GM12875 (cell line): Measurements from ENCODE around the gene TTLL11.

Experiments used
- H3K4me3 ChIP-seq: one replicate; pipeline ENCODE4 v1.5.1; 2011; ENCODE audit warnings: low read depth, low read length, control low read depth
- TF ChIP-seq, protein P1 (sequence below): IDR thresholded peaks from 2 replicates; pipeline ENCODE4 v1.5.1; 2011; ENCODE audit warnings: low read depth, mild to moderate bottlenecking, control low read depth, inconsistent platforms, low read length, moderate library complexity, borderline replicate concordance; ENCODE audit not compliant: insufficient read depth

Gene TTLL11

DNA sequence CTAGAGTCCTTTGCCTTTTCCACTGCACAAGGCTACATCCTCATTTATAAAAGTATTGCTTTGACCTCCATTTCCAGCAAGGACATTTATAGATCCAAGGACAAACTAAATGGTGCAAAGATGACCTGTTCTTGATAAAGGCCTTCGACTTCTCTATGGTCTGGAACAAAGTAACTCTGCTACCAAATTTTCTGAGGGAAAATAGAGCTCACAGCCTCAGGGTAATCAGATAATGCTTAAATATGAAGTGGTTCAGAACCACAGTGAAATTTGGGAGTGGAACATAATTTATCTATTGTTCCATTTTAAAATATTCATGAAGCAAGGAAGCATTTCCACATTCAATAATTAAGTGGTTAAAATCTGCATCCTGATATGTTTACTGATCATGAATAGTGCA, 137.5 kb downstream of the TTLL11 start:
- H3K4me3 ChIP-seq, result no peak overlapping the region
- TF ChIP-seq, protein P1, sequence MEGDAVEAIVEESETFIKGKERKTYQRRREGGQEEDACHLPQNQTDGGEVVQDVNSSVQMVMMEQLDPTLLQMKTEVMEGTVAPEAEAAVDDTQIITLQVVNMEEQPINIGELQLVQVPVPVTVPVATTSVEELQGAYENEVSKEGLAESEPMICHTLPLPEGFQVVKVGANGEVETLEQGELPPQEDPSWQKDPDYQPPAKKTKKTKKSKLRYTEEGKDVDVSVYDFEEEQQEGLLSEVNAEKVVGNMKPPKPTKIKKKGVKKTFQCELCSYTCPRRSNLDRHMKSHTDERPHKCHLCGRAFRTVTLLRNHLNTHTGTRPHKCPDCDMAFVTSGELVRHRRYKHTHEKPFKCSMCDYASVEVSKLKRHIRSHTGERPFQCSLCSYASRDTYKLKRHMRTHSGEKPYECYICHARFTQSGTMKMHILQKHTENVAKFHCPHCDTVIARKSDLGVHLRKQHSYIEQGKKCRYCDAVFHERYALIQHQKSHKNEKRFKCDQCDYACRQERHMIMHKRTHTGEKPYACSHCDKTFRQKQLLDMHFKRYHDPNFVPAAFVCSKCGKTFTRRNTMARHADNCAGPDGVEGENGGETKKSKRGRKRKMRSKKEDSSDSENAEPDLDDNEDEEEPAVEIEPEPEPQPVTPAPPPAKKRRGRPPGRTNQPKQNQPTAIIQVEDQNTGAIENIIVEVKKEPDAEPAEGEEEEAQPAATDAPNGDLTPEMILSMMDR, result no peak

- TF ChIP-seq, protein P1, result no peak
- H3K4me3 ChIP-seq, result no peak overlapping the region
Observed at GRCh38 chr9:121954477-121955140, 138.5 kb downstream of the TTLL11 start.

DNA sequence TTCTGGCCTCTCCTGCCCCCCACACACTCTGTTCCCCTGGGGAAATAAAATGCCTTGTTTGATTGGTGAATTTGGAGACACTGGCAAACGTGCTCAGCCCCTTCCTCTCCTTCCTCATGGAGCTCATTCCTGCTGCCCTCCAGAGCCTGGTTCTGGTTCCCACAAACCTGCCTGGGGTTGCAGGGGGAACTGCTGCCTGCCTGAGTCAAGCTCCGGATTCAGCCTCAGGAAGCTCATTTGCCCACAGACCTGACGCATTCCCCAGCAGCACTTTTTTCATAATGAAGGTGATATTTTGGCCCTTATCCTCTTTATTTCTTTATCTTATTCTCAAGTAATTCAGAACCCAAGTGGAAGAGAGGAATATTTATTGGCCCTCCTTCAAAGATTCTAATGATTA, 140.5 kb downstream of the TTLL11 start:
- TF ChIP-seq, protein P1, result no peak
- H3K4me3 ChIP-seq, result no peak overlapping the region

- TF ChIP-seq, protein P1, result no peak
- H3K4me3 ChIP-seq, result no peak overlapping the region
Observed at GRCh38 chr9:121950866-121951265, 142.2 kb downstream of the TTLL11 start.

GRCh38 chr9:121950441-121950840, 142.7 kb downstream of the TTLL11 start:
- TF ChIP-seq, protein P1, result no peak
- H3K4me3 ChIP-seq, result no peak overlapping the region

- no peak overlapping the region for H3K4me3 ChIP-seq
- TF ChIP-seq, protein P1, result no peak
Observed at GRCh38 chr9:121949766-121950165, 143.3 kb downstream of the TTLL11 start.

GRCh38 chr9:121949364-121949763, 143.7 kb downstream of the TTLL11 start:
- no peak overlapping the region for H3K4me3 ChIP-seq
- TF ChIP-seq, protein P1, result no peak
